ENCODE measurements around the gene PCDH9. TPM values are rescaled to one million over a fixed set of nuclear protein-coding genes. Genes with fewer than 3 reads are reported as not detected.

PCDH9 gene
- total RNA-seq, 1 donor from 2014 or later = 33.8 TPM

DNA sequence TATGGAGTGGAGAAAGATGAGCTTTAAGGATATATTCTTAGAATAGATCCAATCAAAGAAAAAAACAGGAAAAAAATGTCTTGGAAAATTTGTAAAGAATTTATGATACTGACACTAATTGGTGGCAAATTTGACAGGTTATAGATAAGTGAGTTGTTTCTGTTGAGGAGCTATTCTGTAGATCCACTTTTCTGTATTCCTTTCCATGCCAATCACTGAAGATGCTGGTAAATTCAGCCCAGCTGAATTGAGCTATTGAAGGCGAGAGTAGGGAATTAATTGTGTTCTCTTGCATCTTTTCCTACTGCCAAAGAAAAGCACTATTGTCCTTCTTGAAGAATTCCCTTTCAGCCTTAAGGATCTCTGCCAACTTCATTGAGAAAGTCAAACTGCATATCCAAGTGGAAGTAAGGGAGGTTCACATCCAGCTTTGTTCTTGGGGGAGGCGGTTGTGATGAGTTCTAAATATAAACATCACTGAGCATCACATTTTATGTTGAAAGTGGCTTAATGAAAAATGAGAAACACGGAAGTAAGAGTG, 113.1 kb downstream of the PCDH9 start:
- no peaks in the 10 kb centered on the region for H3K27me3 Mint-ChIP-seq (ENCODE audit: unreplicated experiment)
- H3K4me3 Mint-ChIP-seq (ENCODE audit: unreplicated experiment) = no peak overlapping the region
- TF ChIP-seq, protein P1, sequence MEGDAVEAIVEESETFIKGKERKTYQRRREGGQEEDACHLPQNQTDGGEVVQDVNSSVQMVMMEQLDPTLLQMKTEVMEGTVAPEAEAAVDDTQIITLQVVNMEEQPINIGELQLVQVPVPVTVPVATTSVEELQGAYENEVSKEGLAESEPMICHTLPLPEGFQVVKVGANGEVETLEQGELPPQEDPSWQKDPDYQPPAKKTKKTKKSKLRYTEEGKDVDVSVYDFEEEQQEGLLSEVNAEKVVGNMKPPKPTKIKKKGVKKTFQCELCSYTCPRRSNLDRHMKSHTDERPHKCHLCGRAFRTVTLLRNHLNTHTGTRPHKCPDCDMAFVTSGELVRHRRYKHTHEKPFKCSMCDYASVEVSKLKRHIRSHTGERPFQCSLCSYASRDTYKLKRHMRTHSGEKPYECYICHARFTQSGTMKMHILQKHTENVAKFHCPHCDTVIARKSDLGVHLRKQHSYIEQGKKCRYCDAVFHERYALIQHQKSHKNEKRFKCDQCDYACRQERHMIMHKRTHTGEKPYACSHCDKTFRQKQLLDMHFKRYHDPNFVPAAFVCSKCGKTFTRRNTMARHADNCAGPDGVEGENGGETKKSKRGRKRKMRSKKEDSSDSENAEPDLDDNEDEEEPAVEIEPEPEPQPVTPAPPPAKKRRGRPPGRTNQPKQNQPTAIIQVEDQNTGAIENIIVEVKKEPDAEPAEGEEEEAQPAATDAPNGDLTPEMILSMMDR (IDR thresholded peaks at IDR 0.05) = no peak
- H3K9me3 Mint-ChIP-seq (ENCODE audit: unreplicated experiment) = no peaks in the 10 kb centered on the region
- H3K36me3 Mint-ChIP-seq (ENCODE audit: unreplicated experiment) = no peaks in the 10 kb centered on the region
- H3K4me1 Mint-ChIP-seq (ENCODE audit: unreplicated experiment) = peaks cover 25% of the 10 kb centered on the region
- H3K27ac Mint-ChIP-seq (ENCODE audit: unreplicated experiment) = no peak overlapping the region
- DNase-seq (ENCODE audit: extremely low spot score, unreplicated experiment) = no peak

DNA sequence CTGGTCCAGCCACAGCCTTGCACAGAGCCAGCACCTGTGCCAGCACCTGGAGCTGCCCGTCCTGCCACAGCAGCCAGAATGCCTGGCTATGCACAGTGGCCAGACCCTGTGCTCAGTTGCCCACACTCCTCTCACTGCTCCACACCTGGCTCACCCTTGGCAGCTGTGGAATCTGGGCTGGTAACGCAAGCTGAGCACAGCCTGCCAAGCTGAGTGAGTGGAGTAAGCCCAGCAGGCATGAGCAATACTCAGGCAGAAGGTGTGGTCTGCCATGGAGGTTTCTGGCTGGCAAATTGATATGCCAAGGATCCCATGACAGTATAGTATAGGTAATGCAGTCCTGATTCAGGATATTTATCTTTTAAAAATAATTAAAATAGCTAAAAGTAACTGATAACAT, 122.2 kb downstream of the PCDH9 start:
- Mint-ChIP-seq H3K4me1 (ENCODE audit: unreplicated experiment) (no peaks in the 10 kb centered on the region), H3K4me3 (ENCODE audit: unreplicated experiment) (no peak overlapping the region), H3K27me3 (ENCODE audit: unreplicated experiment) (no peaks in the 10 kb centered on the region), H3K27ac (ENCODE audit: unreplicated experiment) (no peak overlapping the region), H3K36me3 (ENCODE audit: unreplicated experiment) (peaks cover 2% of the 10 kb centered on the region), H3K9me3 (ENCODE audit: unreplicated experiment) (peaks cover 7% of the 10 kb centered on the region)
- TF ChIP-seq, protein P1 (IDR thresholded peaks at IDR 0.05) = no peak
- DNase-seq (ENCODE audit: extremely low spot score, unreplicated experiment) = no peak

DNA sequence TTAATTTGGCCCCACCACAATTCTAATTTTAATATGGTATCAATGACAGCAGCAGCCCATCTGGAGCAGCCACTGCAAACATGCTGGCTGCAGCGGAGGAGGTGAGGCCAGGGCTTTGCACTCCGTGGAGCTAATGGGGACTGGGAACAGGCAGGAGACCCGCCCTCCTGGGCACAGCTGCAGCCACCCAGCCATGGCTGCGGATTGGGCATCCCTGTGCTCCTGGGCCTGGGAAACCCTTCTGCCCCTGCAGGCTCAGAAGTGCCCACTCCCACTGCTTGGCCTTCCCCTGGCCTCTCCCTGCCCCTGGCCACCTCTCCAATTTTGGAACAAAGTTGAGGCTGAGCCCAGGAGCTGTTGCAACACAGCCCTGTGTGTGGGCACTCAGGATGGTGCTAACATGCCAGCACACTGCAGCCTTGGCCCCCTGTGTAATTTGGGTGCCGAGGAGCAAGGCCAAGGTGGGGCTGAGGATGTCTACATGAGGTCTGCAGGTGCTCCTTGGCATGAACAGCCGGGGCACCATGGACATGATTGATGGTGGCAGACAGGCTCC, 123.6 kb downstream of the PCDH9 start:
- H3K4me3 Mint-ChIP-seq (ENCODE audit: unreplicated experiment) = no peak overlapping the region
- TF ChIP-seq, protein P1 (IDR thresholded peaks at IDR 0.05) = no peak
- peaks cover 9% of the 10 kb centered on the region for H3K4me1 Mint-ChIP-seq (ENCODE audit: unreplicated experiment)
- H3K27me3 Mint-ChIP-seq (ENCODE audit: unreplicated experiment) = no peaks in the 10 kb centered on the region
- no peak overlapping the region for H3K27ac Mint-ChIP-seq (ENCODE audit: unreplicated experiment)
- no peak for DNase-seq (ENCODE audit: extremely low spot score, unreplicated experiment)
- peaks cover 2% of the 10 kb centered on the region for H3K36me3 Mint-ChIP-seq (ENCODE audit: unreplicated experiment)
- peaks cover 7% of the 10 kb centered on the region for H3K9me3 Mint-ChIP-seq (ENCODE audit: unreplicated experiment)

DNA sequence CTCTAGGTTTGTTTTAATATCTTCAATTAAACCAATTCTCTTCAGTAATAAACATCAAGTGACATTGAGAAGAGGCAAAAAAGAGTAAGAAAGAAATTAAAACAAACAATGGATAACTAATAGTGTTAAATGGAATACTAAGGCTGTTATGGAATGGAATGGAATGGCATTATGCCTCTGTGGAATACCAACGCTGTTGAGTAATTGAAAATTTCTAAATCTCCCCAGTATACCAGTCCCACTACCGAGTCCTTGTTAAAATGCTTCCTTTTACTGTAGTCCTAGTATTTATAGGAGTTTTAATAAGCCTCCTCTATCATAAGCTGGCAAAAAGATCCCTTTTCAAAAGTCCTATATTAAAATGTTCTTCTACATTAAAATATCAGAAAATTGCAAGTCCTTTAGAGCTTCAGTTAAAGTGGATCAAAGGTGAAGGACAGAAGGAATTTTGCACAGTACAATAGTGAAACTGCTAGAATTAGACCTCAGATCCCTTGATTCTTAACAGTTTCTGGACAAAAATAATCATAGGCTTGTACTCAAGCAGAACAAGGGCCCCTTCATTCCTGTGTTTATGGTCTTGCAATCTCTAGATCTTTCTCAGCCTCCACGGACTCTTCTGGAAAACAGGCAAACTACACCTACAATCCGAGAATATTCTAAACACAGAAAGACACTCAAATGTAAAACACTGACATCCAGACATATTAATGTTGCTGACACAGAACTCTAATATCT, 128.2 kb downstream of the PCDH9 start:
- H3K9me3 Mint-ChIP-seq (ENCODE audit: unreplicated experiment) = peaks cover 3% of the 10 kb centered on the region
- peaks cover 2% of the 10 kb centered on the region for H3K36me3 Mint-ChIP-seq (ENCODE audit: unreplicated experiment)
- no peak for DNase-seq (ENCODE audit: extremely low spot score, unreplicated experiment)
- H3K4me3 Mint-ChIP-seq (ENCODE audit: unreplicated experiment) = no peak overlapping the region
- no peaks in the 10 kb centered on the region for H3K27me3 Mint-ChIP-seq (ENCODE audit: unreplicated experiment)
- H3K27ac Mint-ChIP-seq (ENCODE audit: unreplicated experiment) = peak overlapping the region; percentile 4
- peaks cover 12% of the 10 kb centered on the region for H3K4me1 Mint-ChIP-seq (ENCODE audit: unreplicated experiment)
- TF ChIP-seq, protein P1 (IDR thresholded peaks at IDR 0.05) = no peak

DNA sequence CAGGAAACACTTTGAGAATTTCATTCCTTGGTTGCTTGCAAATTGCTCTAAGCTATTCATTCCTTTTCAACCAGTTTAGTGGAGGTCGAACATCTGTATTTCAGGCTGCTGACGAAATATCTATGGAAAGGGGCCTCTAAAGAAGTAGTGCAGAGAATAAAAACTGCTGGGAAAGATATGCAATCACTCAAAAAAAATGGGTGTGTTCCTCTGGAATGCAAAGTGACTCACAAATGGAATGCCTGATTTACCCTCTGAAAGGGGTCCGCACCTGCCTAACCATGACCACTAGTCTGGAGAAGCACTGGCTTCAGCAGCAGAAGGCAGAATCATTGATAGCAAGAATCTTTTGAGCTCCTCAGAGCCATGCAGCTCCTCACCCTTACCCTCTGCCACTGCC, 129.4 kb downstream of the PCDH9 start:
- no peaks in the 10 kb centered on the region for H3K27me3 Mint-ChIP-seq (ENCODE audit: unreplicated experiment)
- TF ChIP-seq, protein P1 (IDR thresholded peaks at IDR 0.05) = no peak
- H3K4me1 Mint-ChIP-seq (ENCODE audit: unreplicated experiment) = peaks cover 12% of the 10 kb centered on the region
- no peak overlapping the region for H3K27ac Mint-ChIP-seq (ENCODE audit: unreplicated experiment)
- no peak for DNase-seq (ENCODE audit: extremely low spot score, unreplicated experiment)
- H3K4me3 Mint-ChIP-seq (ENCODE audit: unreplicated experiment) = no peak overlapping the region
- H3K36me3 Mint-ChIP-seq (ENCODE audit: unreplicated experiment) = peaks cover 2% of the 10 kb centered on the region
- H3K9me3 Mint-ChIP-seq (ENCODE audit: unreplicated experiment) = peaks cover 3% of the 10 kb centered on the region
